HT-29 (cell line): Measurements from ENCODE around the gene CERK. TPM values are rescaled to one million over a fixed set of nuclear protein-coding genes. Genes with fewer than 3 reads are reported as not detected.
"Not testable (repeated sequence)": the region's sequence is repeated elsewhere in the genome, so short reads cannot be mapped to it uniquely, and the experiment has no call there.

Source experiments
- DNase-seq: peaks from one replicate; pipeline ENCODE4 v3.0.0-alpha.2; 2015; ENCODE audit warnings: low spot score
- total RNA-seq: library from RNA; depleted of rRNA; stranded (reverse); fragments of >200 nt; shearing (Covaris generic); gene quantifications from 2 replicates; pipeline ENCODE4 v1.2.3, GENCODE V29; 2014; rRNA removed

CERK gene
- total RNA-seq, 1 experiment from 2014 or later, result 18.6 TPM

GRCh38 chr22:46649141-46650077 lies 88.6 kb downstream of the CERK start:
- DNase-seq, result no peak

DNA sequence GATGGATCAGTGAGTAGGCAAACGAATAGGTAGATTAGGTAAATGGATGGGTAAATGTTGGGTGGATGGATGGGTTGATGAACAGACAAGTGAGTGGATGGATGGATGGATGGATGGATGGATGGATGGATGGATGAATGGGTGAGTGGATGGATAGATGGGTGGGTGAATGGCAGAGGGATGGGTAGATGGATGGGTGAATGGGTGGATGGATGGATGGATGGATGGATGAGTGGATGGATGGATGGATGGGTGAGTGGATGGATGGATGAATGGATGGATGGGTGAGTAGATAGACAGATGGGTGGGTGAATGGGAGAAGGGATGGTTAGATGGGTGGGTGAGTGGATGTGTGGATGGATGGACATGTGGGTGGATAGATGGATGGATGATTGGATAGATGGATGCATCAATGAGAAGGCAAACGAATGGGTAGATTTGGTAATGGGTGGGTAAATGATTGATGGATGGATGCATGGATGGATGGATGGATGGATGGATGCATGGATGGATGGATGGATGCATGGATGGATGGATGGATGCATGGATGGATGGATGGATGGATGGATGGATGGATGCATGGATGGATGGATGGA lies 89.7 kb downstream of the CERK start:
- not testable (repeated sequence) for DNase-seq

DNA sequence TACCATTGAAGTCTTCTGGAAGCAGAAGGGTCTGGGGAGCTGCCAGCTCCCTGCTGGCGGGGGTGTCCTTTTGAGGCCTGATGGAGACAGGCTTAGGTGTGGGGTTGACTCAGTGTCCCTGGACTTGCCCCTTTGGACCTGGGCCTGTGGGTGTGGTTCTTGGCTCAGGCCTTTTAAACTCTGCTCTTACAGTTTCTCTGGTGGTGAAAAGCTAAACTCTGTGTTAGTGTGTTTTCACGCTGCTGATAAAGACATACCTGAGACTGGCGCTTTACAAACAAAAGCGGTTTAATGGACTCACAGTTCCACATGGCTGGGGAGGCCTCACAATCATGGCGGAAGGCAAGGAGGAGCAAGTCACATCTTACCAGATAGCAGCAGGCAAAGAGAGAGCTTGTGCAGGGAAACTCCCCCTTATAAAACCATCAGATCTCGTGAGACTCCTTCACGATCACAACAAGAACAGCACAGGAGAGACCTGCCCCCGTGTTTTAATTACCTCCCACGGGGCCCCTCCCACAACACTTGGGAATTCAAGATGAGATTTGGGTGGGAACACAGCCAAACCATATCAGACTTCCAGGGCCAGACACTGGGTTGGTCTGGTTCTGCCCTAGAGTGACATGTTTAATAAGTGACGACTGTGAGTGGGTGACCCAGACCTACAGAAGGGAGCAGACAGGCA lies 91.4 kb downstream of the CERK start:
- DNase-seq, result no peak

DNA sequence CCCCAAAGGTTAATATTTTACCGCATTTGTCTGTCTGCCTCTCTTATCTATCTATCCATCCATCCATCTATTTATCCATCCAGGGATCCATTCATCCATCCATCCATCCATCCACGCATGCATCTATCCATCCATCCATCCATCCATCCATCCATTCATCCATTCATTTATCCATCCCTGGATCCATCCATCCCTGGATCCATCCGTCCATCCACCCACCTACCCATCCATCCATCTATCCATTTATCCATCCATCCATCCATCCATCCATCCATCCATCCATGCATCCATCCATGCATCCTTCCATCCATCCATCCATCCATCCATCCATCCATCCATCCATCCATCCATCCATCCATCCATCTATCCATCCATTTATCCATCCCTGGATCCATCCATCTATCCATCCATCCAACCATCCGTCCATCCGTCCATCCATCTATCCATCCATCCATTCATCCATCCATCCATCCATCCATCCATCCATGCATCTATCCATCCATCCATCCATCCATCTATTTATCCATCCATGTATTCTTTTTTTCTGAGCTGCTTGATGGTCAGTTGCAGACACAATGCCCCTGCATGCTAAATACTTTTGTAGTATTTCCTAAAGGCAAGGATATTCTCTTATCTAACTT lies 95.1 kb downstream of the CERK start:
- not testable (repeated sequence) for DNase-seq

GRCh38 chr22:46641811-46642266 lies 96.2 kb downstream of the CERK start:
- no peak for DNase-seq

GRCh38 chr22:46640293-46641055 lies 97.6 kb downstream of the CERK start:
- DNase-seq, result no peak

DNA sequence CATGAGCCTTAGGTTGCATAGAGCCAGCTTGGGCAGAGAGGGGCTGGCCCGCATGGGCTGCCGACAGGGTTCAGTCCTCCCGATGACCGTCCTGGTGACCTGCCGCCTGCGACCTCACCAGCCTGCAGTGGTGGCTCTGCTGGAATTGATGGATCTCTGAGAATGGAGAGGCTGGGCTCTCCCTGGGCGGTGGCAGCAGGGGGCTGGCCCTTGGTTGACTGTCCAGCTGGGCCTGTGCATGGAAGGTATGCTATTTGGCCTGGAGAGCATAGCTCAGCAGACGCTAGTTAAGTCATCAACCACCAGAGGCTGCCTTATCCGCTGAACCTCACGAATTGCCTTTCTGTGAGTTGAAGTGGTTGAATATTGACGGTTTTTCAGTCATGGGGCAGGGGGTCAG lies 98.2 kb downstream of the CERK start:
- DNase-seq, result no peak

- DNase-seq, result no peak
Measured at GRCh38 chr22:46638601-46639431, 99.2 kb downstream of the CERK start.

GRCh38 chr22:46637711-46638600 lies 100.1 kb downstream of the CERK start:
- DNase-seq, result no peak

DNA sequence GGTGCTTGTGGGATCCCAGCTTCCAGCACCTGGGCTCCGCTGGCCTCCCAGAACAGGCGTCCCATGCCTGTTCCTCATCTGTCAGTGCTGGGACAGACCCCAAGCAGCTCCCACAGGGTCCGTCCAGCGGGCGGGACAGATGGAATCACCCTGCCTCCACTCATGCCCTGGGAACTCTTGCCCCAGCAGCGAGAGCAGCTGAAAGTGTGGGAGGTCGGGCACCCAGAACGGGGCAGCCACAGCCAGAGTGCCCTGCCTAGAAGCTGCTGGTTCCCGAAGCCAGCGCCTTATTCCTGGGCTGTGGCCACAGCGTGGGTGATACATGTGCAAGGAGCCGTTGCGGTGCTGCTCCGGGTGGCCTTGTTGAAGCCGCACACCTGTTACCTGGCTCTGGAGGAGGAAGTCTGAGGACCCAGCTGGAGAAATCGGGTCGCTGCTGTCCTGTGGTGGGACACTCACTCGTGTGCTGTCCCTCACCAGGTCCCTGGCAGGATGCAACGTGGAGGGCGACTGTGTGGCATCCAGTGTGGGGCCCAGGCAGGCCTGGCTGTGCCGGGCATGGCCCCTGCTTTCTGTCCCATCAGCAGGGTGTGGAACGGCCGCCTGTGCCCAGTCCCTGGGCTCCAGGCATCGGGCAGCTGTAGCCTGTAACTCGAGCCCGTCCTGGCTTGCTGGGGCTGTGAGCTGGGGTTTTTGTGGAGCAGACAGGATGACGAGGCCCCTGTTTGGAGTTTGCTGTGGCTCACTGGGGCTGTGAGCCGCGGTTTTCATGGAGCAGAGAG lies 101.6 kb downstream of the CERK start:
- no peak for DNase-seq

DNA sequence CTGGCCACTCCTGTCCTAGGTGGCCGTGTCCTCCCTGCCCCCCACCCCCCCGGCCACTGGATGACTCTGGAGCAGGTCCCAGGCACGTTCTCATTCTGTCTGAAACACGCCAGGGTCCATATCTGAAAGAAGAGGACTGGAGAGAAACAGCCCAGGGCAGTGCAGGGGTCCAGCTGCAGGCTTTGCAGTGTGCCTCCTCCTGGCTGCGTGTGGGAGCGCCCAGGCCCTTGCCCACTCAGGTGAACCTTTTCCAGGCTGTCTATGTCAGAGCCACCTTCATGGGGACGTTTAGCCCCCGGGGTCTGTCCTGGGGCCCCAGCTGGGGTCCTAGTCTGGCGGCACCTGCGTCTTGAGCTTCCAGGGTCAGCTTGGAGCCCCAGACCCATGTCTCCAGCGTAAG lies 102.3 kb downstream of the CERK start:
- no peak for DNase-seq

DNA sequence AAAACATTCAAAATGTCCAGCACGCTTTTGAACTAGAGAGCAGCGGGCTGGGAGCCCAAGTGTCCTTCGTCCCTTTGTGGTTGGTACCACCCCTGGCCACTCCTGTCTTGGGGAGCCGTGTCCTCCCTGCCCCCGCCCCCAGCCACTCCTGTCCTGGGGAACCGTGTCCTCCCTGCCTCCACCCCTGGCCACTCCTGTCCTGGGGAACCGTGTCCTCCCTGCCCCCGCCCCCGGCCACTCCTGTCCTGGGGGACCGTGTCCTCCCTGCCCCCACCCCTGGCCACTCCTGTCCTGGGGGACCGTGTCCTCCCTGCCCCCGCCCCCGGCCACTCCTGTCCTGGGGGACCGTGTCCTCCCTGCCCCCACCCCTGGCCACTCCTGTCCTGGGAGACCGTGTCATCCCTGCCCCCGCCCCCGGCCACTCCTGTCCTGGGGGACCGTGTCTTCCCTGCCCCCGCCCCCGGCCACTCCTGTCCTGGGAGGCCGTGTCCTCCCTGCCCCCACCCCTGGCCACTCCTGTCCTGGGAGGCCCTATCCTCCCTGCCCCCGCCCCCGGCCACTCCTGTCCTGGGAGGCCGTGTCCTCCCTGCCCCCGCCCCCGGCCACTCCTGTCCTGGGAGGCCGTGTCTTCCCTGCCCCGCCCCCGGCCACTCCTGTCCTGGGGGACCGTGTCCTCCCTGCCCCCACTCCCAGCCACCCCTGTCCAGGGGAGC lies 102.9 kb downstream of the CERK start:
- not testable (repeated sequence) for DNase-seq

Other genes starting within 250 kb of the CERK start
- gene CELSR1, start 200.6 kb downstream of the CERK start, total RNA-seq, result 6.8 and 12.4 TPM in 2 replicates
- gene GRAMD4, start 117.9 kb downstream of the CERK start, total RNA-seq, result 22.5 and 26.7 TPM in 2 replicates
- 13.5 and 23.9 TPM in 2 replicates for gene TBC1D22A, start 24.4 kb upstream of the CERK start, total RNA-seq